SKM-1 treated with dmso at 0.1 percent for 144 hours (cell line): ENCODE results near the gene GJB3.
"Not testable (repeated sequence)": the region's sequence is repeated elsewhere in the genome, so short reads cannot be mapped to it uniquely, and the experiment has no call there.

ENCODE experiments used
- DNase-seq: peaks from one replicate; lab custom pipeline; 2025; ENCODE audit not compliant: unreplicated experiment; lab: John Stamatoyannopoulos, UW

GJB3 gene

DNA sequence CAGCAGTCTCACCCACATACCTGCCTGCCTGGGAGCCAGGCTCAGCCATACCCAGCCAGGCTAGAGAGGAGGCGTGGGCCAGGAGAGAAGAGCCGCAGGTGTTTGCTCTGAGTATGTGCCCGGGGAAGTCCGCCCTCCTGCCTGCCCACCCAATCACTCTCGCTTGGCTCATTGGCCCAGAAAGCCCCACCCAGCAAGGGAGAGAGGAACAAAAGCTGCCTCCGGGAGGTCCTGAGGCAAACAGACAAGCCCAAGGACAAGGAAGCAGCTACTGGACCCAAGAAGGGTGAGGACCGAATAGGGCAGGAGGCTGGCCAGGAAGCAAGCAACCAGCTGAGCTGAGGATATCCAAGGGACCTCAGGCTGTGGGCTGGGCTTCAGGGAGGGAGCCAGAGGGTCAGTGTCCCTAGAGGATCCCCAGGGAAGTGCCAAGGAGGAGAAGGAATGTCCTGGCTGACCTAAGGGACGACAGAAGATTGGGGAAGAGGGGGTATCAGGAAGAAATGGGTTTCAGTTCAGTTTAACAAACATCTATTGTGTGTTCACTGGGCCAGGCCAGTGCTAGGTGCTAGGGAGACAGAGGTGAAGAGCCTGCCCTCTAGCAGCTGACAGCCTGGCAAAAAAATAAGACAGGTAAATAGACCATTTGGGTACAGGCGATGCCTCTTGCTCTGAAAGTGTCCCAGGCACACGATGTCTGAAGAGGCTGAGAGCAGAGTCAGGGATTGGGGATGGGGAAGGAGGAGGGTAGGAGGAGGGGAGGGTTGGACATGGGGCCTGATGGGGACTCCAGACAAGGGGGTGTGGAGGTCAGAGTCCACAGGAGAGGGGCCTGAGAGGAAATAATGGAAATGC lies 21.3 kb upstream of the GJB3 start, which contains the start of gene GJB4:
GJB4 (plus strand) TSS at position 238 of the 855 bp plus-strand sequence. CDS start 1,515 bp downstream, outside the sequence.
- DNase-seq, result no peak

DNA sequence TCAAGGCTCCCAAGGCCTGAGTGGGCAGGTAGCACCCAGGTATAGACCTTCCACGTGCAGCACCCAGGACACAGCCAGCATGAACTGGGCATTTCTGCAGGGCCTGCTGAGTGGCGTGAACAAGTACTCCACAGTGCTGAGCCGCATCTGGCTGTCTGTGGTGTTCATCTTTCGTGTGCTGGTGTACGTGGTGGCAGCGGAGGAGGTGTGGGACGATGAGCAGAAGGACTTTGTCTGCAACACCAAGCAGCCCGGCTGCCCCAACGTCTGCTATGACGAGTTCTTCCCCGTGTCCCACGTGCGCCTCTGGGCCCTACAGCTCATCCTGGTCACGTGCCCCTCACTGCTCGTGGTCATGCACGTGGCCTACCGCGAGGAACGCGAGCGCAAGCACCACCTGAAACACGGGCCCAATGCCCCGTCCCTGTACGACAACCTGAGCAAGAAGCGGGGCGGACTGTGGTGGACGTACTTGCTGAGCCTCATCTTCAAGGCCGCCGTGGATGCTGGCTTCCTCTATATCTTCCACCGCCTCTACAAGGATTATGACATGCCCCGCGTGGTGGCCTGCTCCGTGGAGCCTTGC lies 19.7 kb upstream of the GJB3 start:
- no peak for DNase-seq

DNA sequence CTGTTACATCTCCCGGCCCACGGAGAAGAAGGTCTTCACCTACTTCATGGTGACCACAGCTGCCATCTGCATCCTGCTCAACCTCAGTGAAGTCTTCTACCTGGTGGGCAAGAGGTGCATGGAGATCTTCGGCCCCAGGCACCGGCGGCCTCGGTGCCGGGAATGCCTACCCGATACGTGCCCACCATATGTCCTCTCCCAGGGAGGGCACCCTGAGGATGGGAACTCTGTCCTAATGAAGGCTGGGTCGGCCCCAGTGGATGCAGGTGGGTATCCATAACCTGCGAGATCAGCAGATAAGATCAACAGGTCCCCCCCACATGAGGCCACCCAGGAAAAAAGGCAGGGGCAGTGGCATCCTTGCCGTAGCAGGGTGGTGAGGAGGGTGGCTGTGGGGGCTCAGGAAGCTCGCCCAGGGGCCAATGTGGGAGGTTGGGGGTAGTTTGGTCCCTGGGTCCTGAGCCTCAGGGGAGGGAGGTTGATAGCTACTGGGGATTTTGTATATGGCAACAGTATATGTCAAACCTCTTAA lies 19.2 kb upstream of the GJB3 start:
- no peak for DNase-seq

DNA sequence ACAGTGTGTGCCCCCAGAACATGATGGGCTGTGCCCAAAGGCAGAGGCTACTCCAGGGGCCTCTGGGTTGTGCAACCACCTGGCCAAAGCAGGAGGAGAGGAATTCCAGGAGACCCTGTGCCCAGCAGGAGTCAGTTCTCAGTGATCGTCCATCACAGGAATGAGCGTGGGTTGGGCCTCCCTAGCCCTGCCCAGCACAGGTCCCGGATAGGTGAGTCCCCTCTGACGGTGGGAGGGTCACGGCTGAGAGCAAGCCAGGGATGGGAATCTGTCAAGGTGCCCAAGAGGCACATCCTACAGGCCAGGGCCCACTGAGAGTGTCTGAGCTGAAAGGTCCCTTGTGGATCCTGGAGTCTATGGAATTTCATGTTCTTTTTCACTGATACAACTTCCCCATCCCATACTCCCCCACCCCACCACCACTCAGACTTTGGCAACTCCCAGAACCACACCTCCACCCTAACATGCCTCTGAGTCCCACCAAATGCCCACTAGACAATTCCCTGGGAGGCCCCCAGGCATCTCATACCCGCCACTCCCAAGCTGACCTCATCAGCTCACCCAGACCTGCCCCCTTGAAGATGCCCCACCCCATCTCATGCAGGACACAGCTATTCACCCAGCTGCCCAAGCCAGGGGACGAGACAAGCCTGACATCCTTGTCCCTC lies 18.4 kb upstream of the GJB3 start:
- no peak for DNase-seq

DNA sequence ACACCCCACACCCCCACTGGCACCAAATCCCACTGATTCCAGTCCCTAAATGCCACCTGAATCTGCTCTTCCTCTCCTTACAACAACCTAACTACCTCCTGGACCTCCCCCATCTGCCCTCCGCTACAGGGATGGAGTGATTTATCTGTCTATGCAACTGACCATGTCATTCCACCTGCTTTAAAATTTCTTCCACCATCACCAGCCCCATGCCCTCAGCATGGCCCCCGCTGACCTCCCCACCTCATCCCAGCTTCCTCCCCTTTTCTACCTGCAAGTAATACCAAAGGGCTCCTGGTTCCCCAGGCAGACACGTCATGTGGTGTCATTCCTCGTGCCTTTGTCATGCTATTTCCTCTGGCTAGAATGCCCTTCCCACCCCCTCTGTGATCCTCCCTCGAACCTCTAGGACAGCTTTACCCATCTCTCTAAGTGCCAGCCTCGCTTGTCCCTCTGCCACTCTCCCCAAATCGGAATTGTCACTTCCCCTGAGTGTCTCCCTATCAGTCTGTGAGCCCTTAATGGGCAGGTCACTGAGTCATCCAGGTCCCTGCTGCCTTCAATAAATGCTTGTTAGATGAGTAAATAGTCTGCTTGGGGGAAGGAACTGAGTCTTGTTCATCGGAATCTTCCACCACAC lies 17.8 kb upstream of the GJB3 start:
- no peak for DNase-seq

DNA sequence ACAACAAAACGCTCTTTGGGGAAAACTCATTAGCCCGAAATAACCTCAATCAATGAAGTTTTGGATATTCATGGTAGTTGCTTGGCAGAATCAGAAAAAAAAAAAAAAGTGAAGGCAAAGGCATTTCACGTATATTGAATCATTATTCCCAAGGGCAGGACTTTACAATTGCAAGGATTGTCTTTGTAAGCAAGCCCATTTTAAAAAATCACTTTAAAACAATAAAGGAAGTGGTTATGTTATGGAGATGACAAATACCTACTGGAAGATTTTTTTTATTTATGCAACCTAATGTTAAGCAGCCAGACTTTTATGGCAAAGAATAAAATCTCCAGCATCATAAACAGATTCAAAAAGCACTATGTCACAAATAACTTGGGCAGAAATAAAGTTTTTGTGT lies 12.2 kb upstream of the GJB3 start:
- DNase-seq, result no peak

DNA sequence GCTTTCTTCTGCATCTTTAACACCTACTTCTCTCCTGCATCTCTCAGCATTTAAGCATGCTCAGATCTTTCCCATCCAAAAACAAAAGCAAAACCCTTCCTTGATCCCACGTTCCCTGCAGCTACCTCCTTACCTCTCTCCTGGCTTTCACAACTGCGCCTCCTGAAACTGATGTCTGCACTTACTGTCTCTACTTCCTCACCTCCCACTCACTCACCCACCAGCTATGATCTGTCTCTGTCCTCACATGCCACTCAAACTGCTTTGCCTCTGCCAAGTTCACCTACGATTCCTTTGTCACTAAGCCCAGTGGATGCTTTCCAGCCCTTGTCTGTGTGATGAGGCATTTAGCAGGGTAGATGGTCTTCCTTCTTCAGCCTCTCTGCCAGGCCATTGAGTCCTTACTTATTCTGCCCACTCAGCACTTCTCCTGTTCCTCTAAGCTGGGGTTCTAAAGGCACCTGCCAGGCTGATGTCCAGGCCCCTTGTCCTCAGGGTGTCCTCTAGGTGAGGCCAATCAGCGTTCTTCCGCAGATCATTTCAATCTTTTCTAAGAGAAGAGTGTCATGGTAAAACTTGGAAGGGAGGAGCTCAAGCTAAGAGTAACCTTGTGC lies 10.0 kb upstream of the GJB3 start:
- no peak for DNase-seq

DNA sequence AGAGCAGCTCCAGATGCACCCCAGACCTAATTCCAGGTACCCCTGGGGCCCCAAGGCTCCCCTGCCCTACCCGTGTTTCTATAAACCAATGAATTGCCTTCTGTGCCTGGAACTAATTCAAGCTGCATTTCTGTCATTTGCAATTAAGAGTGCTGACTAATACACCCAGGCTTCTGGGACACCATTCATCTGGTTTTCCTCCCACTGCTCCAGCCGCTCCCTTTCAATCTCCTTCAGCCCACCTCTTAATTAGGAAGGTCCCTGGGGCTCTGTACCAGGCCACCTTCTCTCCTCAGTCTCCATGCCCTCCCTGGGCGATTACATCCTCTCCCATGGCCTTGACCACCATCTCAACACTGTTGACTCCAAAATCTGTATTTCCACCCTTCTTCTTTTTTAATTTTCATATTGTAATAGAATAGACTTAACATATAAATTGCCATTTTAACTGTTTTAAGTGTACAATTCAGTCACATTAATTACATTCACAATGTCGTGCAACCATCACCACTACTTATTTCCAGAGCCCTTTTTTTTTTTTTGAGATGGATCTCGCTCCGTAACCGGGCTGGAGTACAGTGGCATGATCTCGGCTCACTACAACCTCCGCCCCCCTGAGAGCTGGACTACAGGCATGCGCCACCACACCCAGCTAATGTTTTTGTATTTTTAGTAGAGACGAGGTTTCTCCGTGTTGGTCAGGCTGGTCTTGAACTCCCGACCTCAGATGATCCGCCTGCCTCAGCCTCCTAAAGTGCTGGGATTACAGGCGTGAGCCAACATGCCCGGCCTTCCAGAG lies 9.2 kb upstream of the GJB3 start:
- no peak for DNase-seq

DNA sequence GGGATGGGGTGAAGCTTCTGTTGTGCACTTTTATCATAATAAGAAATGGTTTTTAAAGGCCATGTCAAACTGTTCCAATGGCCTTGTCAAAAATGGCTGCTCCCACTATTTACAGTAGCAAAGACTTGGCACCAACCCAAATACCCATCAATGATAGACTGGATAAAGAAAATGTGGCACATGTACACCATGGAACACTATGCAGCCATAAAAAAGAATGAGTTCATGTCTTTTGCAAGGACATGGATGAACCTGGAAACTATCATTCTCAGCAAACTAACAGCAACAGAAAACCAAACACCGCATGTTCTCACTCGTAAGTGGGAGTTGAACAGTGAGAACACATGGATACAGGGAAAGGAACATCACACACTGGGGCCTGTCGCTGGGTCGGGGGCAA lies 7.9 kb upstream of the GJB3 start:
- not testable (repeated sequence) for DNase-seq

DNA sequence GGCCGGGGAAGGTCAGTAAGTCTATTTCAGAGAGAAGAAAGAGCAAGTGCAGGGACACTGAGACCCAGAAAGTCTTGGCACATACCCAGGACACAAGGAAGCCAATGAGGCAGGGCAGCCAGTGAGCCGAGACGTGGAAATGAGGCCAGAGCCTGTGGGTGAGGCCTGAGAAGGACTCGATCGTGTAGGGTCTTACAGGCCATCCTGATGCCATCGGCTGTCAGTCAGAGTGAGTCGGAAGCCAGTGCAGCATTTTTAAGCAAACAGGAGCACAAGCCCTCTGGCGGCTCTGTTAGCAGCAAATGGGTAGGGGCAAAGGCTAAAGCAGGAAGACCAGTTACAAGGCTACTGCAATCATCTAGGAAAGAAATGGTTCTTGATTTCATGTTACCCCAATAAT lies 6.1 kb upstream of the GJB3 start:
- DNase-seq, result no peak

DNA sequence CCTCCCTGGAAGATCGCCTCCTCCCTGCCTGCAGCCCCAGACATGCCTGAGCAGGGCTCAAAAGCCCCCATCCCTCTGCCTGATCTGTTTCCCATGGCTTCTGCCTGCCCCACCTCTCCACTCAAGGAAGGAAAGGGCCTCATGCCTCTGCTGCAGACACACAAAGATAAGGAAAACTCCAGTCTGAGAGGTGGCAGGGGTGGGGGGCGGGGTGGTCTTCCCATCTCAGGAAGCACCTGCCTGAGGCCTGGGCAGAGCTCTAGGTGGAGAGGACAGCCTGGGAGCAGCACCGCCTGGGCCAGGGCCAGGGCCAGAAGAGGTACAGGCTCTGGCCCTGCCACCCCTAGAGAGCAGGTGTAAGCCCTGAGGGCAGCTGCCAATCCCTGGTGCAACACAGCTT lies 4.1 kb upstream of the GJB3 start:
- no peak for DNase-seq

DNA sequence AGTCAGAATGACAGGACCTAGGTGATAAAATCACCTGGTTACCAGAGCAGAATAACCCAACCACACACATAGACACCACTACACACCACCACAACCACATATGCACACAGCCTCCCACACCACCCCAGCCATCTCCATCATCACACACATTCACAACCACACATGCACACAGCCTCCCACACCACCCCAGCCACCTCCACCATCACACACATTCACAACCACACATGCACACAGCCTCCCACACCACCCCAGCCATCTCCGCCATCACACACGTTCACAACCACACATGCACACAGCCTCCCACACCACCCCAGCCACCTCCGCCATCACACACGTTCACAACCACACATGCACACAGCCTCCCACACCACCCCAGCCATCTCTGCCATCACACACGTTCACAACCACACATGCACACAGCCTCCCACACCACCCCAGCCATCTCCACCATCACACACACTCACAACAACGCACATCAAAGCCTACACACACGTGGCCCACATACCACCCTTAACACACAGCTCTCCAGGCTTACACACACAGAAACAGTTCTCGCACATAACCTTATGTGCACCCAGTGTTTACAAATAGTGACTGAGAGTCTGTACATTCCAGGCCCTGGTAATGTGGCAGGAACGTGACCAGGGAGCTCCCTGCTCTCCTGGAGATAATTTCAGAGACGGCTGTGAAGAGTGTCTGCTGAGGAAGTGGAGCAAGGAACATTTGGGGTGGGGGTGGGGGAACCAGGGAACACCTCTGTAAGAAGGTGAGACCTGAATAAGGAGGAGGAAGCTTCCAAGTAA lies 3.3 kb upstream of the GJB3 start:
- DNase-seq, result no peak

DNA sequence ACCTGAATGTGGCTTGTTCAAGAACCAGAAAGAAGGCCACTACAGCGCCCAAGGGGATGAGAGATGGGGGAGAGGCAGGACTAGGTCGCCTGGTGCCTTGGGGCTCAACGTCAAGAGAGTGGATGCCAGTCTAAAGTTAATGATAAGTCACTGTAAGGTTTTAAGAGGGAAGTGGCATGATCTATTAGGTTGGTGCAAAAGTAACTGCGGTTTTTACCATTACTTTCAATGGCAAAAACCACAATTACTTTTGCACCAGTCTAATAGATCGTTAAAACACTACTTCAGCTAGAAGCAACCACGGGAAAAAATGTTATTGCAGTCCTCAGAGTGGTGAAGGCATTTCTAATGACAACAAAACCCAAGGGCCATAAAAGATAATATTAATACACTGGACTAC lies 2.6 kb upstream of the GJB3 start:
- no peak for DNase-seq

DNA sequence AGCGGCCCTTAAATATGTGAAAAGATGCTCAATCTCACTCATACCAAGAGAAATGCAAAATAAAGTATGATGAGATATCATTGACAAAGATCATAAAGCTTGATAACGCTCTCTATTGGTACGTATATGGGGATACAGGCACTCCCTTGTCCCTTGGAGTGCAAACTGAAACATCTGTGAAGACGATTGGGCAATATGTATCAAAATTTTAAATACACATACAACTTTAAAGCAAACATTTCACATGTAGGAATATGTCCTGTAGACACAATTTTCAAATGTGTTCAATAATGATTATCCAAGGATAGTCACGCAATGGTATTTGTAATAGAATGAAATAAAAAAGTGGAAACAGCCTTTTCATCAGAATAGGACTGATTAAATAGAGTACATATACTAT lies 2.0 kb upstream of the GJB3 start:
- DNase-seq, result no peak

DNA sequence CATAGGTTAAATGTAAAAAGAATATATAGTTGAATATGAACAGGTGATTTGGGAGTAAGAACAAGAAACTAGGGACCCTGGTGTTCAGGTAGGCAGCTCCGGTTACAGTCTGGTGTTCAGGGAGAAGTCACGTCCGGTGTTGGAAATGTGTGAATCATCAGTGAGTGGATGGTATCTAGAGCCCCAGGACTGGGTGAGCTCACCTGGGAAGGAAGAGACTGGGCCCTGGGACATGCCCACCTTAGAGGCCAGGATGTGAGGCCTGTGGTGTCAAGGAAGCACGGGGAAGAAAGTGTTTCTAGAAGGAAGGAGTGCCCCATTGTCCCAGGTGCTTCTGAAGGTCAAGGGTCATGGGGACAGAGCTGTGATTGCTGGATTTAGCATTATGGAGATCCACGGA lies 1.5 kb upstream of the GJB3 start:
- DNase-seq, result no peak

DNA sequence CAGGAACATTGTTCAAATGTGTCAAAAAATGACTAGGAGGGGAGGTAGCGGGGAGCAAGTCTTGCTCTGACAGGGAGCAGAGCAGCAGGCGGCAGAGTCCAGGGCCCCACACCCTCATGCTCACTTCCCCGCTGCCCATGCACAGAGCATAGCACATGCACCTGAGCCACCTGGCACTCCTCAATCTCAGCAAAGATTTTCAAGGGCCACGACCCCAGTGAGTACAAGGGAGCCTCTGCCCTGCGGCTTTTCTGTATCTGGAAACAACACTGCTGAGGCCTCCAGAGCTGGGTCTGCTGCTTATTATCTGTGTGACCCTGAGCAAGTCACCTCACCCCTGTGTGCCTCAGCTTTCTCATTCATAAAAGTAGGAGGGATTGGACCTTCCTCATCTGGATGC lies 1.1 kb upstream of the GJB3 start:
- DNase-seq, result no peak

DNA sequence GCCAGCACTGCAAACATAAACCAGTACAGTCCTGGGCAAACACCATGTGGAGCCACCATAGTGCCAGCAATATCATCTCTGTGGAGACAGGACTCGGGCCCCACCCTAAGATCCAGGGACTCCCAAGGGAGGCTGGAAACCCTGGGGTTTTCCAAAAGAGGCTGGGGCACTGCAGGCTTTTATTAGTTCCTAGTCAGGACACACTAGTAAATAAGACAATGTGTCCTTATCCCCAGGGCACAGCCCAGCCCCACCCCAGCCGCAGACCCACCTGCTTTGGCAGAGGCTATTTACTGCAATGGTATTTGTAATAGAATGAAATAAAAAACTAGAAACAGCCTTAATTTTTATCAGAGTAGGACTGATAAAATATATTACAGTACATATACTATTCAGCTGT lies 486 bp upstream of the GJB3 start:
- DNase-seq, result no peak

DNA sequence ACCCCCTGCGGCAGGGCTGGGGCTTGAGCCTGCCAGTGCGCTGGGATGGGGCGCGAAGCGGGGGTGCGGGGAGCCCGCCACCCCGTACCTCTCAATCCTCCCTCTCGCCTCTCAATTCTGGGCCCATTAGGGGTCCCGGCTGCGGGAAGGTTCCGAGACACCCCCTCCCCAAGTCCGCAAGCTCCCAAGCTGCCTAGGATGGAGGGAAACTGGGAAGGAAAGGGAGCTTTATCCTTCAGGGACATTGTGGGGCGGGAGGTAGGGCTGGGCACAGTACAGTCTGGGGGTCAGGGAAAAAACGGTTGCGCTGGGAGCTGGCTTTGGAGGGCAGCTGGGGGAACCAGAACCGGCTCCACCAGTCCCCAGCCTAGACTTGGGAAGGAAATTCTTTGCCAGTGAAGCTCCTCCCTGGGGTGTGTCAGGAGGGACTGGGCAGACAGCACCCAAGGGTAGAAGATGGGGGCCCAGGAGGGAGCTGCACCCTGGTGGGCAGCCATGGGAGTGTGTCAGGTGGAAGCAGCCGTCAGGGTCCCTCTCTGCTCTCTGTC lies 904 bp downstream of the GJB3 start:
- no peak for DNase-seq

DNA sequence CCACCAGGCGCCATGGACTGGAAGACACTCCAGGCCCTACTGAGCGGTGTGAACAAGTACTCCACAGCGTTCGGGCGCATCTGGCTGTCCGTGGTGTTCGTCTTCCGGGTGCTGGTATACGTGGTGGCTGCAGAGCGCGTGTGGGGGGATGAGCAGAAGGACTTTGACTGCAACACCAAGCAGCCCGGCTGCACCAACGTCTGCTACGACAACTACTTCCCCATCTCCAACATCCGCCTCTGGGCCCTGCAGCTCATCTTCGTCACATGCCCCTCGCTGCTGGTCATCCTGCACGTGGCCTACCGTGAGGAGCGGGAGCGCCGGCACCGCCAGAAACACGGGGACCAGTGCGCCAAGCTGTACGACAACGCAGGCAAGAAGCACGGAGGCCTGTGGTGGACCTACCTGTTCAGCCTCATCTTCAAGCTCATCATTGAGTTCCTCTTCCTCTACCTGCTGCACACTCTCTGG lies 3.8 kb downstream of the GJB3 start:
- DNase-seq, result no peak
